DND-41 (cell line): ENCODE data around the gene FRZB.

ENCODE experiments used
- ATAC-seq: fragments of 200-7000 bp; cut with Tn5 transposase; 3 replicates; pipeline ENCODE4 v1.9.1; 2021; ENCODE audit warnings: low read depth; ENCODE audit not compliant: insufficient read depth
- DNase-seq: peaks from one replicate; pipeline ENCODE4 v3.0.0-alpha.2; 2020
- H2AFZ ChIP-seq: 2 replicates; pipeline ENCODE4 v1.6.0; 2012; ENCODE audit warnings: low read depth, low read length
- H3K27ac ChIP-seq: 2 replicates; pipeline ENCODE4 v1.5.1; 2012; ENCODE audit warnings: low read length, inconsistent platforms
- H3K27me3 ChIP-seq: fragments of 200-600 bp; sonication (generic); 2 replicates; pipeline ENCODE4 v1.6.0; 2012; ENCODE audit warnings: low read length, mild to moderate bottlenecking, inconsistent platforms; ENCODE audit not compliant: insufficient read depth, poor library complexity
- H3K36me3 ChIP-seq: 2 replicates; pipeline ENCODE4 v1.5.1; 2012; ENCODE audit warnings: low read length, inconsistent platforms; ENCODE audit not compliant: insufficient read depth
- H3K4me1 ChIP-seq: 2 replicates; pipeline ENCODE4 v1.5.1; 2012; ENCODE audit warnings: mild to moderate bottlenecking, low read length; ENCODE audit not compliant: insufficient read depth
- H3K4me2 ChIP-seq: 2 replicates; pipeline ENCODE4 v1.6.0; 2012; ENCODE audit warnings: mild to moderate bottlenecking, moderate library complexity, low read length, inconsistent platforms; ENCODE audit not compliant: insufficient read depth
- H3K4me3 ChIP-seq, 2 experiments: fragments of 200-600 bp in 1 of 2; shearing (Covaris generic) in 1 of 2; 2 replicates each; pipeline ENCODE4 v1.5.1; 2012 to 2016; ENCODE audit warnings: inconsistent platforms in 2 of 2, low read length in 2 of 2, mild to moderate bottlenecking in 2 of 2, low read depth in 1 of 2, moderate library complexity in 1 of 2
- H3K79me2 ChIP-seq: 2 replicates; pipeline ENCODE4 v1.6.0; 2012; ENCODE audit warnings: low read length, inconsistent platforms; ENCODE audit not compliant: insufficient read depth
- H3K9ac ChIP-seq: 2 replicates; pipeline ENCODE4 v1.6.0; 2012; ENCODE audit warnings: low read depth, mild to moderate bottlenecking, inconsistent platforms, low read length, moderate library complexity
- H3K9me3 ChIP-seq: 2 replicates; pipeline ENCODE4 v1.5.1; 2012; ENCODE audit warnings: low read length, moderate library complexity, mild to moderate bottlenecking, inconsistent platforms; ENCODE audit not compliant: insufficient read depth, severe bottlenecking
- H4K20me1 ChIP-seq: 2 replicates; pipeline ENCODE4 v1.6.0; 2012; ENCODE audit warnings: low read length; ENCODE audit not compliant: insufficient read depth
- EZH2 ChIP-seq: IDR thresholded peaks from 3 replicates; pipeline ENCODE4 v1.6.1; 2012; ENCODE audit warnings: borderline replicate concordance, low read depth, mild to moderate bottlenecking, moderate library complexity, low read length, inconsistent platforms; ENCODE audit not compliant: severe bottlenecking
- TF ChIP-seq, protein P1 (sequence below): IDR thresholded peaks from 2 replicates; pipeline ENCODE4 v1.5.1; 2012; ENCODE audit warnings: borderline replicate concordance, low read length, moderate library complexity, mild to moderate bottlenecking; ENCODE audit not compliant: poor library complexity, severe bottlenecking; ENCODE audit errors: extremely low read depth

FRZB gene

DNA sequence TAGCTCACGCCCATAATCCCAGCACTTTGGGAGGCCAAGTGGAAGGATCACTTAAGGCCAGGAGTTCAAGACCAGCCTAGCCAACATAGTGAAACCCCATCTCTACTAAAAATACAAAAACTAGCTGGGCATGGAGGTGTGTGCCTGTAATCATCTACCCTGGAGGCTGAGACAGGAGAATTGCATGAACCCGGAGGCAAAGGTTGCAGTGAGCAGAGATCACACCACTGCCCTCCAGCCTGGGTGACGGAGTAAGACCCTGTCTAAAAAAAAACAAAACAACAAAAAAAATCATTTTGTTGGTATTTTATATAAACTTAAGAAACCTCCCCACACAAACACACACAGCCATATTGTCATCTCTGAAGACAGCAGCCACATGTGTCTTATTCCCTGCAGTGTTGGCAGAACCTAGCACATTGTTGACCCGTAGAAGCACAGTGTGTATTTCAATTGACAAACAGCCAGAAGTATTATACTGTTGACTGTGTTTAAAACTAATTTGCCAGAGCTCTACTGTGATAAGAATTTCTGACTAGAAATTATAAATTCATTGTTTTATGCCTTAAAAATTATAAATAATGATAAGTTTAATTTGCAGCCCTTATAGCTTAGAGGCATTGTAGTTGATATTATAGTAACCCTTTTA is 82.3 kb downstream of the FRZB start:
- H3K79me2 ChIP-seq, result no peaks in the 10 kb centered on the region
- H3K36me3 ChIP-seq, result peaks cover 2% of the 10 kb centered on the region; the same call in 1 of the 2 replicates
- no peak overlapping the region for H3K4me3 ChIP-seq
- H2AFZ ChIP-seq, result no peak overlapping the region
- TF ChIP-seq, protein P1, sequence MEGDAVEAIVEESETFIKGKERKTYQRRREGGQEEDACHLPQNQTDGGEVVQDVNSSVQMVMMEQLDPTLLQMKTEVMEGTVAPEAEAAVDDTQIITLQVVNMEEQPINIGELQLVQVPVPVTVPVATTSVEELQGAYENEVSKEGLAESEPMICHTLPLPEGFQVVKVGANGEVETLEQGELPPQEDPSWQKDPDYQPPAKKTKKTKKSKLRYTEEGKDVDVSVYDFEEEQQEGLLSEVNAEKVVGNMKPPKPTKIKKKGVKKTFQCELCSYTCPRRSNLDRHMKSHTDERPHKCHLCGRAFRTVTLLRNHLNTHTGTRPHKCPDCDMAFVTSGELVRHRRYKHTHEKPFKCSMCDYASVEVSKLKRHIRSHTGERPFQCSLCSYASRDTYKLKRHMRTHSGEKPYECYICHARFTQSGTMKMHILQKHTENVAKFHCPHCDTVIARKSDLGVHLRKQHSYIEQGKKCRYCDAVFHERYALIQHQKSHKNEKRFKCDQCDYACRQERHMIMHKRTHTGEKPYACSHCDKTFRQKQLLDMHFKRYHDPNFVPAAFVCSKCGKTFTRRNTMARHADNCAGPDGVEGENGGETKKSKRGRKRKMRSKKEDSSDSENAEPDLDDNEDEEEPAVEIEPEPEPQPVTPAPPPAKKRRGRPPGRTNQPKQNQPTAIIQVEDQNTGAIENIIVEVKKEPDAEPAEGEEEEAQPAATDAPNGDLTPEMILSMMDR, result no peak
- no peak for TF ChIP-seq EZH2
- no peaks in the 10 kb centered on the region for H3K4me1 ChIP-seq
- DNase-seq, result no peak
- H3K4me2 ChIP-seq, result no peak overlapping the region
- no peaks in the 10 kb centered on the region for H3K27me3 ChIP-seq
- no peak overlapping the region for H3K9ac ChIP-seq
- H3K27ac ChIP-seq, result no peak overlapping the region
- no peaks in the 10 kb centered on the region for H4K20me1 ChIP-seq
- no peaks in the 10 kb centered on the region for H3K9me3 ChIP-seq
- ATAC-seq, result no peak
